Gastrocnemius medialis (tissue), 4 donors: ENCODE data around the gene PELI1.

Experiments used
- POLR2A ChIP-seq, 2 donors: fragments of 450-650 bp; IDR thresholded peaks; one replicate each; pipeline ENCODE4 v1.6.1; 2017; ENCODE audit warnings: antibody characterized with exemption in 2 of 2, mild to moderate bottlenecking in 2 of 2, moderate library complexity in 2 of 2
- TF ChIP-seq, protein P1 (sequence below), 5 experiments: fragments of 450-650 bp in 3 of 5; fragments of 200-600 bp in 2 of 5; sonication (generic) in 2 of 5; IDR thresholded peaks in 4 of 5; conservative IDR thresholded peaks in 1 of 5; 1 replicate in 4 of 5; 2 replicates in 1 of 5; pipeline ENCODE4 v1.5.1; 2016 to 2019; ENCODE audit warnings: antibody characterized with exemption in 5 of 5, mild to moderate bottlenecking in 3 of 5, moderate library complexity in 3 of 5

DNA sequence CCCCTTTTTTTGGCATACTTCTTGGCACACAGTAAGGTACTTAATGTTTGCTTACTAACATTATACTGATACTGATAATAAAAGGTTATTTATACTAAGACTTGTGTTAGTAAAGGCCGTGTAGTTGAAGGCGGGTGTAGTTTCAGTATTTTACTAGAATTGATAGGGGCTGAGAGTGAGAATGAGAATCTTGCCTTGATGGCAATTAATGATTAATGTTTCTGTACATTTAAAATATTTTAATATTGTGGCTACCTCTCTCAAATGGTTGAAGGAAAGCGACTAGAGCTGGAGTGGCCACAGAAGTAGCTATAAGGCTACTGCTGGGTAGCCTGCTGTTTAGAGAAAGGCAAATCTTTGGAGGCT lies 29.3 kb downstream of the PELI1 start:
- TF ChIP-seq POLR2A (IDR thresholded peaks at IDR 0.05) = no peak
- TF ChIP-seq, protein P1, sequence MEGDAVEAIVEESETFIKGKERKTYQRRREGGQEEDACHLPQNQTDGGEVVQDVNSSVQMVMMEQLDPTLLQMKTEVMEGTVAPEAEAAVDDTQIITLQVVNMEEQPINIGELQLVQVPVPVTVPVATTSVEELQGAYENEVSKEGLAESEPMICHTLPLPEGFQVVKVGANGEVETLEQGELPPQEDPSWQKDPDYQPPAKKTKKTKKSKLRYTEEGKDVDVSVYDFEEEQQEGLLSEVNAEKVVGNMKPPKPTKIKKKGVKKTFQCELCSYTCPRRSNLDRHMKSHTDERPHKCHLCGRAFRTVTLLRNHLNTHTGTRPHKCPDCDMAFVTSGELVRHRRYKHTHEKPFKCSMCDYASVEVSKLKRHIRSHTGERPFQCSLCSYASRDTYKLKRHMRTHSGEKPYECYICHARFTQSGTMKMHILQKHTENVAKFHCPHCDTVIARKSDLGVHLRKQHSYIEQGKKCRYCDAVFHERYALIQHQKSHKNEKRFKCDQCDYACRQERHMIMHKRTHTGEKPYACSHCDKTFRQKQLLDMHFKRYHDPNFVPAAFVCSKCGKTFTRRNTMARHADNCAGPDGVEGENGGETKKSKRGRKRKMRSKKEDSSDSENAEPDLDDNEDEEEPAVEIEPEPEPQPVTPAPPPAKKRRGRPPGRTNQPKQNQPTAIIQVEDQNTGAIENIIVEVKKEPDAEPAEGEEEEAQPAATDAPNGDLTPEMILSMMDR (IDR thresholded peaks at IDR 0.05 in 4 of 5, conservative IDR thresholded peaks at IDR 0.05 in 1 of 5) = no peak
